K562 (cell line): ENCODE results near the gene WBP1. TPM values are rescaled to one million over a fixed set of nuclear protein-coding genes. Genes with fewer than 3 reads are reported as not detected.

ENCODE experiments used
- ARID2 ChIP-seq: fragments of 450-650 bp; IDR thresholded peaks from 2 replicates; pipeline ENCODE4 v1.6.1; 2017; ENCODE audit warnings: antibody characterized with exemption, mild to moderate bottlenecking
- ARID3B ChIP-seq: fragments of 250-450 bp; sonication (Bioruptor Pico); IDR thresholded peaks from 2 replicates; pipeline ENCODE4 v1.4.0; 2020; ENCODE audit warnings: borderline replicate concordance
- CAMTA2 ChIP-seq: fragments of 250-450 bp; sonication (Bioruptor Pico); conservative IDR thresholded peaks from 2 replicates; pipeline ENCODE4 v1.5.1; 2022
- DACH1 ChIP-seq: fragments of 450-650 bp; IDR thresholded peaks from 2 replicates; pipeline ENCODE4 v1.6.1; 2018; ENCODE audit not compliant: partially characterized antibody
- DPF2 ChIP-seq: fragments of 450-650 bp; IDR thresholded peaks from 2 replicates; pipeline ENCODE4 v1.6.1; 2016
- ELF1 ChIP-seq: fragments of 200-800 bp; sonication (Bioruptor generic); IDR thresholded peaks from 2 replicates; pipeline ENCODE4 v1.6.1; 2016; ENCODE audit warnings: missing genetic modification characterization, missing compliant biosample characterization
- GTF2E2 ChIP-seq: fragments of 200-800 bp; sonication (Bioruptor generic); IDR thresholded peaks from 2 replicates; pipeline ENCODE4 v1.6.1; 2016; ENCODE audit warnings: missing genetic modification characterization, missing compliant biosample characterization
- HLTF ChIP-seq: fragments of 450-650 bp; IDR thresholded peaks from 2 replicates; pipeline ENCODE4 v1.6.1; 2016
- HOXB6 ChIP-seq: fragments of 250-450 bp; sonication (Bioruptor Pico); IDR thresholded peaks from 2 replicates; pipeline ENCODE4 v1.5.1; 2022; ENCODE audit warnings: mild to moderate bottlenecking, borderline replicate concordance
- HSF4 ChIP-seq: fragments of 250-450 bp; sonication (Bioruptor Pico); IDR thresholded peaks from 2 replicates; pipeline ENCODE4 v2.1.2; 2022; ENCODE audit warnings: mild to moderate bottlenecking, moderate library complexity, borderline replicate concordance
- ILF3 ChIP-seq: fragments of 450-650 bp; IDR thresholded peaks from 2 replicates; pipeline ENCODE4 v1.6.1; 2018; ENCODE audit warnings: antibody characterized with exemption, mild to moderate bottlenecking, moderate library complexity, borderline replicate concordance
- KAT7 ChIP-seq: sonication (generic); formaldehyde crosslinking; IDR thresholded peaks from 2 replicates; pipeline ENCODE4 v1.8.0; 2022; ENCODE audit warnings: missing genetic modification reagents, mild to moderate bottlenecking, borderline replicate concordance
- KLF6 ChIP-seq: fragments of 250-450 bp; sonication (Bioruptor Pico); IDR thresholded peaks from 2 replicates; pipeline ENCODE4 v1.4.0; 2020; ENCODE audit warnings: mild to moderate bottlenecking, moderate library complexity, borderline replicate concordance
- MTA1 ChIP-seq: fragments of 450-650 bp; IDR thresholded peaks from 2 replicates; pipeline ENCODE4 v1.6.1; 2017; ENCODE audit warnings: borderline replicate concordance
- NUFIP1 ChIP-seq: fragments of 450-650 bp; IDR thresholded peaks from 2 replicates; pipeline ENCODE4 v1.6.1; 2018; ENCODE audit not compliant: partially characterized antibody
- PHTF2 ChIP-seq: fragments of 250-450 bp; sonication (Bioruptor Pico); IDR thresholded peaks from 2 replicates; pipeline ENCODE4 v1.5.0; 2021; ENCODE audit warnings: mild to moderate bottlenecking
- PRMT5 ChIP-seq: sonication (generic); formaldehyde crosslinking; IDR thresholded peaks from 2 replicates; pipeline ENCODE4 v1.5.0; 2020; ENCODE audit warnings: missing genetic modification reagents
- RBM14 ChIP-seq: fragments of 200-400 bp; formaldehyde crosslinking; IDR thresholded peaks from 2 replicates; pipeline ENCODE4 v1.6.1; 2018; ENCODE audit warnings: low read depth, mild to moderate bottlenecking, low read length, moderate library complexity, borderline replicate concordance; ENCODE audit not compliant: insufficient read depth
- TAF7 ChIP-seq: fragments of 450-650 bp; IDR thresholded peaks from 2 replicates; pipeline ENCODE4 v1.6.1; 2016; ENCODE audit warnings: missing genetic modification characterization, missing compliant biosample characterization
- TCF7L2 ChIP-seq: fragments of 150-350 bp; IDR thresholded peaks from 2 replicates; pipeline ENCODE4 v1.6.1; 2016; ENCODE audit warnings: low read depth, mild to moderate bottlenecking, low read length, moderate library complexity
- TCFL5 ChIP-seq: fragments of 250-450 bp; sonication (Bioruptor Pico); conservative IDR thresholded peaks from 2 replicates; pipeline ENCODE4 v1.6.1; 2021; ENCODE audit warnings: mild to moderate bottlenecking, moderate library complexity, matching md5 sums
- ZBTB8A ChIP-seq: fragments of 450-650 bp; IDR thresholded peaks from 2 replicates; pipeline ENCODE4 v1.6.1; 2018; ENCODE audit warnings: mild to moderate bottlenecking, moderate library complexity; ENCODE audit not compliant: partially characterized antibody
- ZBTB9 ChIP-seq: fragments of 450-650 bp; formaldehyde crosslinking; IDR thresholded peaks from 2 replicates; pipeline ENCODE4 v1.4.0; 2020; ENCODE audit warnings: mild to moderate bottlenecking, moderate library complexity
- ZNF23 ChIP-seq: fragments of 250-450 bp; sonication (Bioruptor Pico); IDR thresholded peaks from 2 replicates; pipeline ENCODE4 v1.4.0; 2020; ENCODE audit warnings: mild to moderate bottlenecking
- ZNF253 ChIP-seq: fragments of 250-450 bp; sonication (Bioruptor Pico); conservative IDR thresholded peaks from 2 replicates; pipeline ENCODE4 v1.6.1; 2021; ENCODE audit warnings: mild to moderate bottlenecking
- ZNF644 ChIP-seq: fragments of 200-800 bp; sonication (Bioruptor generic); IDR thresholded peaks from 2 replicates; pipeline ENCODE4 v1.6.1; 2016; ENCODE audit warnings: low read depth, missing genetic modification characterization, missing compliant biosample characterization
- ZNF785 ChIP-seq: fragments of 250-450 bp; sonication (Bioruptor Pico); IDR thresholded peaks from 2 replicates; pipeline ENCODE4 v1.4.0; 2020; ENCODE audit warnings: mild to moderate bottlenecking
- polyA plus RNA-seq, 8 experiments: library from polyadenylated mRNA; depleted of rRNA in 4 of 8; stranded (reverse) in 5 of 8; unstranded in 3 of 8; fragments of >200 nt; fragmentation: Nextera tagmentation in 2 of 8; fragmentation: Illumina TruSeq in 1 of 8; extraction: Ambion mirVana in 2 of 8; extraction: Trizol in 1 of 8; gene quantifications; 2 replicates each; pipeline versions ENCODE4 v1.2.1 to v1.2.3, GENCODE V29; 2011 to 2014; ENCODE audit warnings: inconsistent platforms in 1 of 8, missing spikeins in 1 of 8
- total RNA-seq, 7 experiments: library from RNA; depleted of rRNA in 6 of 7; stranded (reverse); fragments of >200 nt in 6 of 7; fragmentation: Illumina TruSeq in 2 of 7; extraction: Trizol in 2 of 7; gene quantifications; 2 replicates each; pipeline versions ENCODE4 v1.2.1 to v1.2.3, GENCODE V29; 2011 to 2021; ENCODE audit warnings: low replicate concordance in 1 of 7
- TF ChIP-seq, protein P1 (sequence below): fragments of 250-450 bp; sonication (Bioruptor Pico); IDR thresholded peaks from 2 replicates; pipeline ENCODE4 v1.8.0; 2022; ENCODE audit warnings: moderate library complexity, mild to moderate bottlenecking, inconsistent platforms

The WBP1 gene
- total and polyA plus RNA-seq, 9 of the 15 experiments (the other 6 are each of a cell fraction or from before 2014, with no cell fraction given): 1.9 to 27.7 (median 14.2) TPM

DNA sequence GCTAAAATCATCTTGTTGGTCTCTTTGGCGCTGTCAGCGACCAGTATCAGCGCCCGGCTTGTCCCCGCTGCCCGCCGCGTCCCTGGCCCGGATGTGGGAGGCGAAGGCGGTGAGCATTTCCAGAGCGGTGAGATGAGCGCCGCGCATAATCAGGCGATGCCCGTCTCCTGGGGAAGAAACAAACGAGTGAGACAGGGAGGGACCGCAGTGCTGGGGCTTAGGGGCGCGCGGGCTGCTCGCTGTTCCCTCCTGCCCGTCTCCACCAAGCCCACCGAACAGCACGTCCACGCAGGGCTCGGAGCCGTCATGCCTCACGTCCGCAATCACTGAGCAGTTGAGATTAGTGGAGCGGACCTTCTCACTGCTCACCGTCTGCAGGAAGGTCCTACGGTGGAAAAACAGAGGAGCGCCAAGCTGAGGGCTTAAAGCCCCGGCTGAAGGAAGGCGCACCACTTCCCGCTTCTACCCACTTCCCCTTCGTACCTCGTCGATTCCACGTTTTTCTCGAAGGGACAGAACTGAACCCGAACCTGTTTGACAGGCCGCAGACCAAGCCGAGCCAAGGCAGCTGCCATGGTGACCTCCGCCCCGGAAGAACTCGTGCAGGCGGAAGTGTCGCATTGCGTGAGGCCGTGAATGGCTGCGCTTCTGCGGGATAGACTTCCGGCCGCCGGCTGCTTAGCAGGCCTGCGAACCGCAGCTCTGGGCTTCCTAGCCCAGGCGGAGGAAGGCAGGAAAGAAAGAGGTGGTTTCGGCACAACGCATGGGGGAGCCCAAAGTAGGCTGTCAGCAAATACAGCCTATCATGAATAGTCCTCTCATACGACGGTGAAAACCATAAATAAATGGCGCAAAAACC lies 14.1 kb downstream of the WBP1 start, which contains the start of gene MRPL53 (continued):
- TF ChIP-seq CAMTA2 (CRISPR knock-in tag): no peak
- TF ChIP-seq KAT7 (CRISPR knock-in tag): no peak; the same call in 1 of the 2 replicates
- 0 out of 2 replicates have a peak, but pooled peaks have one; percentile 15 for TF ChIP-seq HLTF
- TF ChIP-seq ELF1 (tag): peak; percentile 89
- TF ChIP-seq ZBTB9 (CRISPR knock-in tag): 0 out of 2 replicates have a peak, but pooled peaks have one; percentile 64
- no peak for TF ChIP-seq TCFL5 (CRISPR knock-in tag)
- TF ChIP-seq DACH1: no peak
- TF ChIP-seq PHTF2 (CRISPR knock-in tag): peak; percentile 84
- TF ChIP-seq ZNF644 (tag): peak; percentile 89
- no peak for TF ChIP-seq DPF2
- peak; percentile 9; the same call in 1 of the 2 replicates for TF ChIP-seq TAF7
- TF ChIP-seq ILF3: no peak
- TF ChIP-seq HSF4 (CRISPR knock-in tag): no peak
- TF ChIP-seq TCF7L2: no peak
- no peak for TF ChIP-seq ZNF785 (CRISPR knock-in tag)
- 0 out of 2 replicates have a peak, but pooled peaks have one; percentile 6 for TF ChIP-seq ZNF23 (CRISPR knock-in tag)
- TF ChIP-seq HOXB6 (CRISPR knock-in tag): no peak
- TF ChIP-seq KLF6 (CRISPR knock-in tag): peak; percentile 66; the same call in 1 of the 2 replicates
- no peak for TF ChIP-seq ZBTB8A
- TF ChIP-seq, protein P1, sequence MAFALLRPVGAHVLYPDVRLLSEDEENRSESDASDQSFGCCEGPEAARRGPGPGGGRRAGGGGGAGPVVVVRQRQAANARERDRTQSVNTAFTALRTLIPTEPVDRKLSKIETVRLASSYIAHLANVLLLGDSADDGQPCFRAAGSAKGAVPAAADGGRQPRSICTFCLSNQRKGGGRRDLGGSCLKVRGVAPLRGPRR (CRISPR knock-in tag): no peak
- TF ChIP-seq ARID2: no peak
- TF ChIP-seq NUFIP1: no peak
- peak; percentile 90 for TF ChIP-seq GTF2E2 (tag)
- TF ChIP-seq RBM14: no peak
- TF ChIP-seq ZNF253 (CRISPR knock-in tag): 0 out of 2 replicates have a peak, but pooled peaks have one; percentile 40
- TF ChIP-seq MTA1: no peak
- TF ChIP-seq PRMT5 (CRISPR knock-in tag): no peak
- TF ChIP-seq ARID3B (CRISPR knock-in tag): no peak
